CD4-positive, alpha-beta memory T cell (primary cell): ENCODE results near the gene AIF1L. TPM values are rescaled to one million over a fixed set of nuclear protein-coding genes. Genes with fewer than 3 reads are reported as not detected.

Source experiments
- CTCF ChIA-PET: fragments of 350-600 bp; sonication (Branson Sonifier 250); formaldehyde crosslinking; loops from one replicate; lab custom pipeline; 2021; ENCODE audit warnings: inconsistent platforms; ENCODE audit not compliant: partially characterized antibody; lab: Charles Lee
- POLR2A ChIA-PET: fragments of 350-600 bp; sonication (Branson Sonifier 250); formaldehyde crosslinking; loops from one replicate; lab custom pipeline; 2021; ENCODE audit not compliant: partially characterized antibody; lab: Charles Lee
- DNase-seq, 5 donors: peaks; one replicate each; pipeline versions ENCODE4 v3.0.0 to v3.0.0-alpha.2; 2020 to 2022; ENCODE audit warnings: mixed read lengths in 1 of 5
- H3K27ac ChIP-seq: one replicate; pipeline ENCODE4 v1.7.0; 2013; ENCODE audit warnings: low read depth, low read length
- H3K27me3 ChIP-seq: 2 replicates; pipeline ENCODE4 v1.7.0; 2013; ENCODE audit warnings: mild to moderate bottlenecking, low read length, moderate library complexity; ENCODE audit not compliant: insufficient read depth
- H3K36me3 ChIP-seq: 2 replicates; pipeline ENCODE4 v1.7.0; 2013; ENCODE audit warnings: mild to moderate bottlenecking, low read length, moderate library complexity; ENCODE audit not compliant: insufficient read depth
- H3K4me1 ChIP-seq: 2 replicates; pipeline ENCODE4 v1.7.0; 2013; ENCODE audit warnings: mild to moderate bottlenecking, low read length, moderate library complexity; ENCODE audit not compliant: insufficient read depth
- H3K4me3 ChIP-seq, 2 donors: one replicate each; pipeline ENCODE4 v1.7.0; 2013; ENCODE audit warnings: low read length in 2 of 2, mild to moderate bottlenecking in 1 of 2
- H3K9me3 ChIP-seq, 2 donors: one replicate each; pipeline ENCODE4 v1.7.0; 2013; ENCODE audit warnings: low read length in 2 of 2, control low read depth in 1 of 2; ENCODE audit not compliant: control insufficient read depth in 1 of 2
- H3K27ac Mint-ChIP-seq, 7 donors: one replicate each; pipeline ENCODE4 v1.8.0; 2020 to 2021; ENCODE audit warnings: mixed read lengths in 7 of 7, mild to moderate bottlenecking in 6 of 7, inconsistent platforms in 3 of 7, moderate library complexity in 3 of 7
- H3K27me3 Mint-ChIP-seq, 2 donors: one replicate each; pipeline ENCODE4 v1.8.0; 2020 to 2021; ENCODE audit warnings: mixed read lengths in 2 of 2
- H3K36me3 Mint-ChIP-seq, 2 donors: one replicate each; pipeline ENCODE4 v1.8.0; 2020 to 2021; ENCODE audit warnings: mixed read lengths in 2 of 2, inconsistent platforms in 1 of 2, mild to moderate bottlenecking in 1 of 2
- H3K4me1 Mint-ChIP-seq, 4 donors: one replicate each; pipeline ENCODE4 v1.8.0; 2020 to 2021; ENCODE audit warnings: mixed read lengths in 4 of 4, mild to moderate bottlenecking in 1 of 4
- H3K4me3 Mint-ChIP-seq, 8 donors: one replicate each; pipeline ENCODE4 v1.8.0; 2020 to 2021; ENCODE audit warnings: mixed read lengths in 8 of 8, mild to moderate bottlenecking in 7 of 8, moderate library complexity in 6 of 8, inconsistent platforms in 3 of 8
- H3K9me3 Mint-ChIP-seq, 8 donors: one replicate each; pipeline ENCODE4 v1.8.0; 2020 to 2021; ENCODE audit warnings: mixed read lengths in 8 of 8, mild to moderate bottlenecking in 5 of 8, inconsistent platforms in 3 of 8, moderate library complexity in 1 of 8
- intact Hi-C: fragments of 100-400 bp; cut with micrococcal nuclease; formaldehyde crosslinking; loops from one replicate; pipeline ENCODE4 v1.15.1; 2023
- polyA plus RNA-seq, 2 donors: library from polyadenylated mRNA; unstranded; fragments of 300-500 nt; fragmentation: Illumina TruSeq; gene quantifications; one replicate each; pipeline ENCODE4 v1.2.3, GENCODE V29; 2021
- total RNA-seq, 2 experiments: library from RNA; stranded (reverse); gene quantifications; one replicate each; pipeline ENCODE4 v1.2.3, GENCODE V29; 2021

AIF1L gene
- total and polyA plus RNA-seq, 4 experiments from 2014 or later = 0.15 TPM; not detected in 3

- Histone ChIP-seq H3K4me3 (no peak overlapping the region), H3K27me3 (no peaks in the 10 kb centered on the region), H3K9me3 (no peaks in the 10 kb centered on the region), H3K27ac (no peak overlapping the region), H3K36me3 (no peaks in the 10 kb centered on the region), H3K4me1 (no peaks in the 10 kb centered on the region)
- DNase-seq = no peak
- CTCF ChIA-PET = interaction anchor here (0.8 kb wide), 1 partner anchor 9 kb away, joined by 3 read pairs; no protein-coding TSS in a partner anchor
- intact Hi-C loops = no loop called here
- Mint-ChIP-seq H3K36me3 (no peaks in the 10 kb centered on the region), H3K27ac (no peak overlapping the region), H3K9me3 (no peaks in the 10 kb centered on the region), H3K4me1 (peaks cover 0 to 2% (median 0%) of the 10 kb centered on the region in 4 donors), H3K4me3 (no peak overlapping the region), H3K27me3 (peaks cover 2% of the 10 kb centered on the region in 2 donors)
- POLR2A ChIA-PET = no interaction called here
Observed at GRCh38 chr9:131087354-131087893, 8.9 kb upstream of the AIF1L start.

GRCh38 chr9:131090025-131090787 is 6.1 kb upstream of the AIF1L start:
- Mint-ChIP-seq H3K9me3 (no peaks in the 10 kb centered on the region), H3K4me1 (peaks cover 0 to 2% (median 0%) of the 10 kb centered on the region in 4 donors), H3K36me3 (no peaks in the 10 kb centered on the region), H3K27ac (no peak overlapping the region), H3K4me3 (no peak overlapping the region), H3K27me3 (peaks cover 10 to 11% of the 10 kb centered on the region in 2 donors)
- Histone ChIP-seq H3K4me1 (no peaks in the 10 kb centered on the region), H3K36me3 (no peaks in the 10 kb centered on the region), H3K9me3 (no peaks in the 10 kb centered on the region), H3K27me3 (peaks cover 13% of the 10 kb centered on the region), H3K4me3 (no peak overlapping the region), H3K27ac (no peak overlapping the region)
- no peak for DNase-seq
- ChIA-PET POLR2A (no interaction called here), CTCF (interaction anchor here (0.8 kb wide), 1 partner anchor 44 kb away, joined by 3 read pairs; no protein-coding TSS in a partner anchor)
- intact Hi-C loops = no loop called here

GRCh38 chr9:131091352-131091992 is 4.9 kb upstream of the AIF1L start:
- no peak for DNase-seq
- peaks cover 20% of the 10 kb centered on the region for H3K27me3 ChIP-seq
- Mint-ChIP-seq H3K27ac (no peak overlapping the region), H3K36me3 (no peaks in the 10 kb centered on the region), H3K4me1 (peaks cover 3 to 6% (median 5%) of the 10 kb centered on the region in 4 donors), H3K27me3 (peaks cover 16 to 17% of the 10 kb centered on the region in 2 donors), H3K9me3 (no peaks in the 10 kb centered on the region), H3K4me3 (no peak overlapping the region)
- H3K4me3 ChIP-seq = no peak overlapping the region
- no peaks in the 10 kb centered on the region for H3K9me3 ChIP-seq
- POLR2A ChIA-PET = no interaction called here
- intact Hi-C loops = no loop called here
- no peaks in the 10 kb centered on the region for H3K36me3 ChIP-seq
- no peaks in the 10 kb centered on the region for H3K4me1 ChIP-seq
- H3K27ac ChIP-seq = no peak overlapping the region
- CTCF ChIA-PET = no interaction called here

- Histone ChIP-seq H3K4me3 (no peak overlapping the region), H3K9me3 (no peaks in the 10 kb centered on the region), H3K4me1 (no peaks in the 10 kb centered on the region), H3K27me3 (peaks cover 20% of the 10 kb centered on the region), H3K36me3 (no peaks in the 10 kb centered on the region), H3K27ac (no peak overlapping the region)
- ChIA-PET CTCF (no interaction called here), POLR2A (no interaction called here)
- intact Hi-C loops = no loop called here
- H3K4me3 Mint-ChIP-seq = no peak overlapping the region
- no peaks in the 10 kb centered on the region for H3K9me3 Mint-ChIP-seq
- no peaks in the 10 kb centered on the region for H3K36me3 Mint-ChIP-seq
- H3K4me1 Mint-ChIP-seq = peaks cover 3 to 8% (median 6%) of the 10 kb centered on the region in 4 donors
- H3K27me3 Mint-ChIP-seq = peaks cover 16 to 17% of the 10 kb centered on the region in 2 donors
- H3K27ac Mint-ChIP-seq = no peak overlapping the region
- DNase-seq = no peak
Observed at GRCh38 chr9:131092030-131092429, 4.3 kb upstream of the AIF1L start.

GRCh38 chr9:131092548-131093440 is 3.5 kb upstream of the AIF1L start:
- Mint-ChIP-seq H3K4me1 (peaks cover 5 to 13% (median 9%) of the 10 kb centered on the region in 4 donors), H3K4me3 (no peak overlapping the region), H3K27ac (no peak overlapping the region), H3K9me3 (no peaks in the 10 kb centered on the region), H3K36me3 (no peaks in the 10 kb centered on the region), H3K27me3 (peaks cover 20 to 22% of the 10 kb centered on the region in 2 donors)
- H3K27ac ChIP-seq = no peak overlapping the region
- H3K36me3 ChIP-seq = no peaks in the 10 kb centered on the region
- no peak for DNase-seq
- ChIA-PET POLR2A (no interaction called here), CTCF (no interaction called here)
- intact Hi-C loops = no loop called here
- H3K27me3 ChIP-seq = peaks cover 20% of the 10 kb centered on the region
- H3K4me1 ChIP-seq = no peaks in the 10 kb centered on the region
- H3K9me3 ChIP-seq = no peaks in the 10 kb centered on the region
- H3K4me3 ChIP-seq = no peak overlapping the region

GRCh38 chr9:131094015-131094414 is 2.3 kb upstream of the AIF1L start:
- ChIA-PET POLR2A (no interaction called here), CTCF (interaction anchor here (0.6 kb wide), 1 partner anchor 20 kb away, joined by 3 read pairs; no protein-coding TSS in a partner anchor)
- Mint-ChIP-seq H3K9me3 (no peaks in the 10 kb centered on the region), H3K4me1 (peaks cover 5 to 13% (median 10%) of the 10 kb centered on the region in 4 donors), H3K36me3 (no peaks in the 10 kb centered on the region), H3K4me3 (peak overlapping the region in 2 of 8 donors; percentile 26 to 58), H3K27ac (no peak overlapping the region), H3K27me3 (peaks cover 18 to 21% of the 10 kb centered on the region in 2 donors)
- H3K36me3 ChIP-seq = no peaks in the 10 kb centered on the region
- H3K27me3 ChIP-seq = peaks cover 20% of the 10 kb centered on the region
- no peaks in the 10 kb centered on the region for H3K4me1 ChIP-seq
- H3K9me3 ChIP-seq = no peaks in the 10 kb centered on the region
- no peak overlapping the region for H3K27ac ChIP-seq
- no peak for DNase-seq
- H3K4me3 ChIP-seq = no peak overlapping the region
- intact Hi-C loops = no loop called here
